Measurements from ENCODE around the gene ACKR3.
A peak's percentile ranks its signal among the peaks of the same experiment; 100 is the strongest.

ACKR3 gene

DNA sequence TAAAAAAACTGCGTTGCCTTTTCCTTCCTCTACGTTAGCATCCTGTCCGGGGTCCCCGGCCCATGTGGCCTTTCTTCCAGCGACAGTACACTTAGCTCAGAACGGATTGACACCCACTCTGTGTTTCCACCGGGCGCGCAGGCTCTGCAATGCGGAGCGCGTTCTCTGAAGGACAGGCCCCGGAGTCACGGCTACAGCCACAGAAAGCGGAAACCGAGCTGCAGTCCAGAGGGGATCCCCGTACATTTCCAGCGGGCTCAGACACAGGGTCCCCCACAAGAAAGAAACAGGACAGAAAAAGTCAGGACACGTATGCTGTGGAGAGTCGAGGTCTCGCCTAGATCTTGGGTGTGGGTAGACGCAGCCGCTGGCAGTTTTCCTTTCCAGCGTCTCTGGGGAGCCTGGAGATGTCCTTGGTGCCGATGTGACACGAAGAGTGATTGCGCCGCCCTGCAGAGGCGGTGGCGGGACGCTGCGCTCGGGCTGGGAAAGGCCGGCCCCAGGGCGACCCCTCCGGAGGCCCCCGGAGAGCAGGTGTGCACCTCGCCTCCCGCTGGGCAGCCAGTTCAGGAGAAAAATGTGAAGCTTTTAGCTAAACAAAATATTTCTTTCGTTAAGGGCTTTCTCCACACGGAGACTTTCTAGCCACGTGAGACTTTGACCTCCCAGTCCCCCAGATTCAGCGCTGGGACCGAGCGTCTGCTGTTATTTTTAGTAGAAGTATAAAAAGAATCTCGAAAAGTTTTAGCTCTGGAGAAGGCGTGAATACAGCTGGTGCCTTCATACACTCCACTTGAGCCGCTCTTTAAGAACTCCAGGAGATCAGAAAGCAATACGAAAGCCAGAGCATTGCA, 1.3 kb upstream of the ACKR3 start:
- Histone ChIP-seq H3K27ac (ENCODE audit: low read depth in 2 of 2, low read length in 2 of 2) (peak overlapping the region; percentile 76), H3K4me1 (ENCODE audit: control insufficient read depth in 2 of 2, insufficient read depth in 2 of 2, low read length in 2 of 2) (peaks cover 0 to 5% of the 10 kb centered on the region in 2 donors)

DNA sequence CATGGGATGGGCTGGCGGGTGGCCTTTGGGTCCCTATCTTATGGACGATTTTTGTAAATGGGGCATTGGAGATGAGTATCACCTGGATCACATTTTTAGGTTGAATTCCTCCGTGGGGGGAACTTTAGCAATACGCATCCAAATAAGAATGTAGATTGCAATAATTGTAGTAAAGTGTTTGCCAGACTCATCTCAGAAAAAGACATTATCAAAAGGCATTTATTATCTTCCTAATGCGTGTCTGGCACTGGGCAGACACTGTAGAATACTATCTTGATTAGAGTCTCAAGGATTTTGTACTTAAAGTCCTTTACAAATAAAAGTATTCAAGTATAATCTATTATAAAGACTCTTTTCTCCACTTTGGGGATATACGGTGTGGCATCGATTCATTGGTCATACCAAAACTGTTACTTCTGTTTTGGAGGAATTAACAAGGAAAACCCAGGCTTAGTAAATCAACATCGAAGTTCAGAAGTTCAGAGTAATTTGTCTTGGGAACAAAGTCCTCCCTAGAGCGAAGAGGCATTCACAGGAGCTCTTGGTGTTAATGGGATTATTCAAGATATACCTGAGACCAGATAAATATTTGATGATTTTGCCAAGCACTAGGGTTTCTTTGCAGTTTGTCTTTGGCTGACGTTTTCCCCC, 578 bp upstream of the ACKR3 start:
- no peaks in the 10 kb centered on the region for H3K9me3 ChIP-seq (ENCODE audit: control insufficient read depth in 2 of 2, low read length in 2 of 2)
- peak overlapping the region; percentile 76 for H3K27ac ChIP-seq (ENCODE audit: low read depth in 2 of 2, low read length in 2 of 2)
- H3K27me3 ChIP-seq (ENCODE audit: control insufficient read depth in 2 of 2, insufficient read depth in 2 of 2, low read length in 2 of 2): peaks cover 7 to 25% of the 10 kb centered on the region in 2 donors
- H3K36me3 ChIP-seq (ENCODE audit: control insufficient read depth in 2 of 2, insufficient read depth in 2 of 2, low read length in 2 of 2): no peaks in the 10 kb centered on the region
- peak overlapping the region; percentile 26 to 73 for H3K4me3 ChIP-seq (ENCODE audit: low read length in 2 of 2)
- peak overlapping the region in 1 of 2 donors; percentile 70 for H3K9ac ChIP-seq (ENCODE audit: low read depth in 1 of 2, low read length in 2 of 2)
- peaks cover 0 to 5% of the 10 kb centered on the region in 2 donors for H3K4me1 ChIP-seq (ENCODE audit: control insufficient read depth in 2 of 2, insufficient read depth in 2 of 2, low read length in 2 of 2)

More for the DNA sequence above, 1.3 kb upstream of the ACKR3 start:
- Histone ChIP-seq H3K36me3 (ENCODE audit: control insufficient read depth in 2 of 2, insufficient read depth in 2 of 2, low read length in 2 of 2) (no peaks in the 10 kb centered on the region), H3K9me3 (ENCODE audit: control insufficient read depth in 2 of 2, low read length in 2 of 2) (no peaks in the 10 kb centered on the region), H3K9ac (ENCODE audit: low read depth in 1 of 2, low read length in 2 of 2) (peak overlapping the region; percentile 29 to 70), H3K27me3 (ENCODE audit: control insufficient read depth in 2 of 2, insufficient read depth in 2 of 2, low read length in 2 of 2) (peaks cover 7 to 25% of the 10 kb centered on the region in 2 donors), H3K4me3 (ENCODE audit: low read length in 2 of 2) (peak overlapping the region; percentile 67 to 73)

DNA sequence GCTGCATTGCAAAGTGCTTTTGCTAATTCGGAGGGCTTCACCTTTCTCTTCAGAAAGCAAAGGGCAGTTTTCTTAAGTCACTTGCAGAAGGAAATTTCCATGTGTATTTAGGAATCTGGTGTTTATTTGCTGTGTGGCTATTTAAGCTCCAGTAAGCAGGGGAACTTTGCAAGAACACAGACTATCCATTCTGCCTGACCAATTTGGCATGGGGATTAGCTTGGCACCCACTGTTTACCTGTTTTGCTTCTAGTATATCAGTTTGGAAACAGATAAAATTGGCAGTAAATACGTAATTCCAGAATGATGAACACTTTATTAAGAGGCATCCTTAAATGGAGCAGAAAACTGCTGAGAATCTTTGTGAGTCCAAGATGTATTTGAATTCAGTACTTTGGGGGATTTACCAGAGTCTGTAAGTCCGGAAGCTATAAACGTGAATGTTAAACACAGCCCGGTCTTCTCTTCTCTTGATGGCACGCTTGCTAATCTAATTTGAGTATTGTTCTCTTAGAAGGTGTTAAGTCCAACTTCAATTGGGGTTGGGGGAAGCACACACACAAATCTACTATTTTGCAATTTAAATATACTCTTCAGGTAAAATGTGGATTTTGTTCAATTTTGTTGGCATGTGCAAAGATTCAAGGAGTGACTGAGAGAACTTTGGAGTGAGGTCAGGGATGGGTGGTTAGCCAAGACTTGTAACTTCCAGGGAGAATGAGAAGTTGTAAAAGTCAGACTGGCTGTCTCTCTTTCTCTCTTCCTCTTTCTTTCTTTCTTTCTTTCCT, 650 bp downstream of the ACKR3 start:
- H3K9ac ChIP-seq (ENCODE audit: low read depth in 1 of 2, low read length in 2 of 2): peak overlapping the region; percentile 44 to 62
- peak overlapping the region; percentile 65 to 73 for H3K4me3 ChIP-seq (ENCODE audit: low read length in 2 of 2)
- H3K27me3 ChIP-seq (ENCODE audit: control insufficient read depth in 2 of 2, insufficient read depth in 2 of 2, low read length in 2 of 2): peaks cover 7 to 25% of the 10 kb centered on the region in 2 donors
- H3K4me1 ChIP-seq (ENCODE audit: control insufficient read depth in 2 of 2, insufficient read depth in 2 of 2, low read length in 2 of 2): peaks cover 0 to 5% of the 10 kb centered on the region in 2 donors
- no peaks in the 10 kb centered on the region for H3K36me3 ChIP-seq (ENCODE audit: control insufficient read depth in 2 of 2, insufficient read depth in 2 of 2, low read length in 2 of 2)
- no peaks in the 10 kb centered on the region for H3K9me3 ChIP-seq (ENCODE audit: control insufficient read depth in 2 of 2, low read length in 2 of 2)
- peak overlapping the region; percentile 61 to 62 for H3K27ac ChIP-seq (ENCODE audit: low read depth in 2 of 2, low read length in 2 of 2)

DNA sequence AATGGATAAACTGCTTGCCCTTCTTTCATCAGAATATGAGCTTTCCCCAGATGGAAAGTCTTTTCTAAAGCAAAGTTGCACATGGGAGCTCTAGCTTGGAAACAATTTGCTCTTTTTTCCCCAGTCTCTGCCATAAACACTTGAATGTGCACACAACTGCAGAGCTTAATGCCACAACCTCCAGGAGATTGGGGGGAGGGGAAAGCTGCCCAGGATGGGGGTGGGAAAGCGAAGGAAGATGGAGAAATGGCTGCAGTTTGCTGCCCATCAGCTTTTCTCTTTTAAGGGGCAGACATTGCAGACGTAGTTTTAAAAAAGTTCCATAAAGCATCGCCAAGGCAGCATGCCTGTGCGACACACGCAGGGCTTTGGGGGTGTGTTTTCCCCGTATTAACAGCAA, 1.5 kb downstream of the ACKR3 start:
- peak overlapping the region; percentile 61 to 62 for H3K27ac ChIP-seq (ENCODE audit: low read depth in 2 of 2, low read length in 2 of 2)
- H3K9ac ChIP-seq (ENCODE audit: low read depth in 1 of 2, low read length in 2 of 2): peak overlapping the region; percentile 36 to 44
- H3K4me3 ChIP-seq (ENCODE audit: low read length in 2 of 2): peak overlapping the region; percentile 31 to 73
- no peaks in the 10 kb centered on the region for H3K9me3 ChIP-seq (ENCODE audit: control insufficient read depth in 2 of 2, low read length in 2 of 2)
- peaks cover 0 to 5% of the 10 kb centered on the region in 2 donors for H3K4me1 ChIP-seq (ENCODE audit: control insufficient read depth in 2 of 2, insufficient read depth in 2 of 2, low read length in 2 of 2)
- peaks cover 7 to 19% of the 10 kb centered on the region in 2 donors for H3K27me3 ChIP-seq (ENCODE audit: control insufficient read depth in 2 of 2, insufficient read depth in 2 of 2, low read length in 2 of 2)
- H3K36me3 ChIP-seq (ENCODE audit: control insufficient read depth in 2 of 2, insufficient read depth in 2 of 2, low read length in 2 of 2): no peaks in the 10 kb centered on the region

DNA sequence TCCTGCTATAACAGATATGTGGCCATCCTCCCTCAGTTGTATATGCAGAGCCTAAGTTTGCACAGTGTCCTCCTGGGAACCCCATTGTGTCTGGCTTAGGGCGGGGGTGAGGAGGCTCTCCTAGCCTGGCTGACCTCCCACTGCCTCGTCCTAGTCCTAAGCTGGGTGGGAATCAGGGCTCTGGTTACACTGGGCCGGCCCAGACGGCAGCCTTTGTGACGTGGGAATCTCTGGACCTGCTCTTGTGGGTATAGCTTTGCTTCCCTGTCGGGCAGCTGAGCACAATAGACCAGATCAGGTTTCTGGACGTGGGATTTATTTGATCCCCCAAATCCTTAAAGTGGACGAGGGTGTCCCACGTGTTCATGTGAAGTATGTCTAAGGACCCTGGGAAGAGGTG, 2.9 kb downstream of the ACKR3 start:
- H3K9me3 ChIP-seq (ENCODE audit: control insufficient read depth in 2 of 2, low read length in 2 of 2): no peaks in the 10 kb centered on the region
- H3K9ac ChIP-seq (ENCODE audit: low read depth in 1 of 2, low read length in 2 of 2): peak overlapping the region; percentile 32 to 44
- peak overlapping the region; percentile 28 to 73 for H3K4me3 ChIP-seq (ENCODE audit: low read length in 2 of 2)
- H3K4me1 ChIP-seq (ENCODE audit: control insufficient read depth in 2 of 2, insufficient read depth in 2 of 2, low read length in 2 of 2): peaks cover 0 to 5% of the 10 kb centered on the region in 2 donors
- H3K27ac ChIP-seq (ENCODE audit: low read depth in 2 of 2, low read length in 2 of 2): peak overlapping the region; percentile 34 to 61
- peaks cover 7 to 12% of the 10 kb centered on the region in 2 donors for H3K27me3 ChIP-seq (ENCODE audit: control insufficient read depth in 2 of 2, insufficient read depth in 2 of 2, low read length in 2 of 2)
- no peaks in the 10 kb centered on the region for H3K36me3 ChIP-seq (ENCODE audit: control insufficient read depth in 2 of 2, insufficient read depth in 2 of 2, low read length in 2 of 2)

DNA sequence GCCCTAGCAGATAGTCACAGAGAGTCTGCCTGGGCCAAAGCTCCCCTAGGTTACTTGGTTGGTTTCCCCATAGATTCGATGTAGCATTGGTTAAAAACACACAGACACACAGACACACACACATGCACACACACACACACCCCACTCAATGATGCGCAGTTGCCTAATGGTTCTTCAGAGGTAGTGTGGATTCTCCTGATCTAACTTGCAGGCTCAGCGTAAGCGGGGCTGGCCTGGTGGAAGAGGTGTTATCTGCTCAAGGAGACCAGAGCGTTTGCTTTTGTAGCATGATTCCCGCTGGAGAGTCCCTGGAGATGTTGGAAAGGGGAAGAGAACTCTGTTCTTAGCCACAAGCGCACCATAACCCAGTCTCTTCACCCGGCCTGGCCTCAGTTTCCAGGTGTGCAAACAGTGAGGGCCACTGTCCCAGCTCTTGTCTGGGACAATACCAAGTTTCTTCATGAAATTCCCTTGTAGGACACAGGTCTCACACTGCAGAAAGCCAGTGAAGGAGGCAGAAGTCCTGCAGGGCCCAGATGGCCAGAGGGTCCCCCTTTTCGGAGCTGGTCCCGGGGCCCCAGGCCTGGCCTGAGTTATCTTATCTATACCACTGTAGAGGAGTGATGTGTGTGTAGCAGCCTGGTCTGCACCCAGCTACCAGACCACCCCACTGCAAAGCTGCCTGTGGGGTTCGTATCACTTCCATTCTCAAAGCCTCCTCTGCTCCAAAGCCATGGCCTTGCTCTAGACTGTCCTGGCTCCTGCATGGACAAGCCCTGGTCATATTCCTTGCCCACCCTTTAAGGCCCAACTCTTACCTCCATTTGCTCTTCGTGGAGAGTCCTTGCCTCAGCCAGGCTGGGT, 3.7 kb downstream of the ACKR3 start:
- Histone ChIP-seq H3K4me1 (ENCODE audit: control insufficient read depth in 2 of 2, insufficient read depth in 2 of 2, low read length in 2 of 2) (peaks cover 0 to 5% of the 10 kb centered on the region in 2 donors), H3K9me3 (ENCODE audit: control insufficient read depth in 2 of 2, low read length in 2 of 2) (no peaks in the 10 kb centered on the region), H3K27me3 (ENCODE audit: control insufficient read depth in 2 of 2, insufficient read depth in 2 of 2, low read length in 2 of 2) (peaks cover 5 to 10% of the 10 kb centered on the region in 2 donors), H3K4me3 (ENCODE audit: low read length in 2 of 2) (peak overlapping the region; percentile 28 to 73), H3K36me3 (ENCODE audit: control insufficient read depth in 2 of 2, insufficient read depth in 2 of 2, low read length in 2 of 2) (no peaks in the 10 kb centered on the region), H3K9ac (ENCODE audit: low read depth in 1 of 2, low read length in 2 of 2) (peak overlapping the region; percentile 32 to 44), H3K27ac (ENCODE audit: low read depth in 2 of 2, low read length in 2 of 2) (peak overlapping the region; percentile 34 to 61)

DNA sequence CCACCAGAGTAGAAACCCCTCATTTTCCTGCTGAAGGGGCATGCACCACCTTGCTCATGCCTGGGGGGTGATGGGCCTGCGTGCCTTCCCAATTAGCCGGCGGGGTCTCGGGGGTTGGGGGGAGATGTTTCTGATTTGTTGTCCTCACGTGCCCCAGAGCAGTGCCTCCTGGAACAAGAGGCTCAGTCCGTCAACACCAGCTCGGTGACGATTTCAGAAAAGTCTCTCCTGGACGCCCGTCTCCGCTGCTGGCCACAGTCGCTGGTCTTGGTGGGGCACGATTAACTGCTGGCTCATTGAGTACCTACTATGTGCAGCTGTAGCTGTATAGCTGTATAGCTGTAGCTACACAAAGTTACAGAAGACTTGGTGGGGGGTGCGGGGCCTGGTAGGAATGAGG, 4.4 kb downstream of the ACKR3 start:
- no peak overlapping the region for H3K4me3 ChIP-seq (ENCODE audit: low read length in 2 of 2)
- peaks cover 3 to 7% of the 10 kb centered on the region in 2 donors for H3K27me3 ChIP-seq (ENCODE audit: control insufficient read depth in 2 of 2, insufficient read depth in 2 of 2, low read length in 2 of 2)
- H3K9me3 ChIP-seq (ENCODE audit: control insufficient read depth in 2 of 2, low read length in 2 of 2): no peaks in the 10 kb centered on the region
- H3K4me1 ChIP-seq (ENCODE audit: control insufficient read depth in 2 of 2, insufficient read depth in 2 of 2, low read length in 2 of 2): no peaks in the 10 kb centered on the region
- no peaks in the 10 kb centered on the region for H3K36me3 ChIP-seq (ENCODE audit: control insufficient read depth in 2 of 2, insufficient read depth in 2 of 2, low read length in 2 of 2)
- no peak overlapping the region for H3K9ac ChIP-seq (ENCODE audit: low read depth in 1 of 2, low read length in 2 of 2)
- peak overlapping the region in 1 of 2 donors; percentile 27 for H3K27ac ChIP-seq (ENCODE audit: low read depth in 2 of 2, low read length in 2 of 2)

DNA sequence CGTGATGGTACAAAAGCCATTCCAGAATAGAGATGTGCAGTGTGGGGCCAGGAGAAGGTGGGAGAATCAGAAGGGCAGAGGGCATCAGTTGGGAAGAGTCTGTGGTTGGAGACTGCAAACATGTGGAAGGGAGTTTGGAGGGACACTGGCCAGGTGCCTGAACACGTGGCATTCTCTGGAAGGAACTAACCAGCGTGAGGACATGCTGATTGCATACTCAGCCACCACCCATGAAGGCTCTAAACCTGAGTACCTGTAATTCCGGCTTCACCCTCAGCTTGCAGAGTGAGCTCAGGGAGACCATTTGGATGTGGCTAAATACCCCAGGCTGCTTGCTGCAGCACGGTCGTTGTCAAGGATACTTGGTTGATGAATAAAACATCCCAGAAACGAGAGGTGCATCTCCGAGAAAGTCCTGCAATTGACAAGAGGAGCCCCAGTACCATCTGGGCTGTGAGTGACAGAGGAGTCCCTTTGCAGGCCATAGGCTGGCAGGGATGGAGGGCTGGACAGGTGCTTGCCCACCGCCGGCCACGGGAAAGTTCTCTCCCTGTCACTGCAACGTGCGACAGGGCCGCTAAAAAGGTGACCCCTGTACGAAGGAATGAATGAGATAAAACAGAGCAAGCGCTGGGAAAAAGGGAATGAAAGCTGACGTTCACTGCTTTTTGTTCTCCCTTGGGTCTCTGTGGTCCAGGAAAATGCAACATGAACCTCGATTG, 5.0 kb downstream of the ACKR3 start:
- H3K4me1 ChIP-seq (ENCODE audit: control insufficient read depth in 2 of 2, insufficient read depth in 2 of 2, low read length in 2 of 2): no peaks in the 10 kb centered on the region
- H3K36me3 ChIP-seq (ENCODE audit: control insufficient read depth in 2 of 2, insufficient read depth in 2 of 2, low read length in 2 of 2): no peaks in the 10 kb centered on the region
- H3K9ac ChIP-seq (ENCODE audit: low read depth in 1 of 2, low read length in 2 of 2): no peak overlapping the region
- no peaks in the 10 kb centered on the region for H3K9me3 ChIP-seq (ENCODE audit: control insufficient read depth in 2 of 2, low read length in 2 of 2)
- peaks cover 3% of the 10 kb centered on the region in 2 donors for H3K27me3 ChIP-seq (ENCODE audit: control insufficient read depth in 2 of 2, insufficient read depth in 2 of 2, low read length in 2 of 2)
- peak overlapping the region; percentile 27 to 52 for H3K27ac ChIP-seq (ENCODE audit: low read depth in 2 of 2, low read length in 2 of 2)
- peak overlapping the region in 1 of 2 donors; percentile 20 for H3K4me3 ChIP-seq (ENCODE audit: low read length in 2 of 2)

DNA sequence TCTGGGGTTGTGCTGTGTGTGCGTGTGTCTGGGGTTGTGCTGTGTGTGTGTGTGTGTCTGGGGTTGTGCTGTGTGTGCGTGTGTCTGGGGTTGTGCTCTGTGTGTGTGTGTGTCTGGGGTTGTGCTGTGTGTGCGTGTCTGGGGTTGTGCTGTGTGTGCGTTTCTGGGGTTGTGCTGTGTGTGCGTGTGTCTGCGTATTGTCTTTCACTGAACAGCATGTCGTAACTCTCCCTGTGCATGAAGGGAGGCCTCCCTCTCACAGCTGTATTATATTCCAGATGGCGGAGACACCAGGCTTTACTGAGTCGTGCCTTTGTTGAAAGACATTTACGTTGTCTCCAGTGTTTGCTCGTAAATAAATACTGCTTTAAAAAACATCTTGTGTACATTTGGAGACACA, 5.9 kb downstream of the ACKR3 start:
- H3K4me1 ChIP-seq (ENCODE audit: control insufficient read depth in 2 of 2, insufficient read depth in 2 of 2, low read length in 2 of 2): no peaks in the 10 kb centered on the region
- H3K9ac ChIP-seq (ENCODE audit: low read depth in 1 of 2, low read length in 2 of 2): no peak overlapping the region
- peak overlapping the region; percentile 43 to 52 for H3K27ac ChIP-seq (ENCODE audit: low read depth in 2 of 2, low read length in 2 of 2)
- no peaks in the 10 kb centered on the region for H3K9me3 ChIP-seq (ENCODE audit: control insufficient read depth in 2 of 2, low read length in 2 of 2)
- H3K36me3 ChIP-seq (ENCODE audit: control insufficient read depth in 2 of 2, insufficient read depth in 2 of 2, low read length in 2 of 2): peaks cover 0 to 1% of the 10 kb centered on the region in 2 donors
- no peak overlapping the region for H3K4me3 ChIP-seq (ENCODE audit: low read length in 2 of 2)
- peaks cover 0 to 3% of the 10 kb centered on the region in 2 donors for H3K27me3 ChIP-seq (ENCODE audit: control insufficient read depth in 2 of 2, insufficient read depth in 2 of 2, low read length in 2 of 2)

All from mucosa of rectum (tissue), 2 donors.